Neural cell (in vitro differentiated cells): ENCODE measurements around the gene RADIL. TPM values are rescaled to one million over a fixed set of nuclear protein-coding genes. Genes with fewer than 3 reads are reported as not detected.

Experiments used
- H2AFZ ChIP-seq: fragments of 200-600, 300-800 bp; sonication (generic), shearing (Covaris generic); 2 replicates; pipeline ENCODE4 v1.6.0; 2014; ENCODE audit warnings: low read depth, mild to moderate bottlenecking, antibody characterized with exemption, low read length, moderate library complexity
- H3F3A ChIP-seq: fragments of 200-600 bp; shearing (Covaris generic); 2 replicates; pipeline ENCODE4 v1.6.1; 2016; ENCODE audit warnings: mild to moderate bottlenecking, moderate library complexity, mixed read lengths, antibody characterized with exemption, low read length; ENCODE audit not compliant: insufficient read depth, poor library complexity, severe bottlenecking
- H3K27ac ChIP-seq: fragments of 200-600, 300-800 bp; sonication (generic), shearing (Covaris generic); 2 replicates; pipeline ENCODE4 v1.5.1; 2014; ENCODE audit warnings: mild to moderate bottlenecking, low read length, moderate library complexity
- H3K27me3 ChIP-seq: fragments of 300-800, 200-600 bp; sonication (generic), shearing (Covaris generic); 2 replicates; pipeline ENCODE4 v1.6.0; 2014; ENCODE audit warnings: mild to moderate bottlenecking, low read depth, low read length, moderate library complexity; ENCODE audit not compliant: insufficient read depth
- H3K36me3 ChIP-seq: fragments of 300-800, 200-600 bp; sonication (generic), shearing (Covaris generic); 2 replicates; pipeline ENCODE4 v1.5.1; 2014; ENCODE audit warnings: mild to moderate bottlenecking, antibody characterized with exemption, low read length, moderate library complexity; ENCODE audit not compliant: insufficient read depth
- H3K4me2 ChIP-seq: fragments of 300-800, 200-600 bp; sonication (generic), shearing (Covaris generic); 2 replicates; pipeline ENCODE4 v1.6.0; 2014; ENCODE audit warnings: mild to moderate bottlenecking, low read length
- H3K4me3 ChIP-seq: fragments of 300-800, 200-600 bp; sonication (generic), shearing (Covaris generic); 2 replicates; pipeline ENCODE4 v1.5.1; 2014; ENCODE audit warnings: mild to moderate bottlenecking, low read length, moderate library complexity
- H3K79me2 ChIP-seq: fragments of 200-600 bp; shearing (Covaris generic); replicated peaks from 2 replicates; pipeline ENCODE4 v1.6.0; 2014; ENCODE audit warnings: mild to moderate bottlenecking, low read length, moderate library complexity; ENCODE audit not compliant: insufficient read depth
- H3K9ac ChIP-seq: fragments of 300-800, 200-600 bp; sonication (generic), shearing (Covaris generic); 2 replicates; pipeline ENCODE4 v1.6.1; 2016; ENCODE audit warnings: mild to moderate bottlenecking, low read length, mixed read lengths
- H3K9me2 ChIP-seq: fragments of 200-600 bp; shearing (Covaris generic); 2 replicates; pipeline ENCODE4 v1.6.1; 2016; ENCODE audit warnings: mild to moderate bottlenecking, low read length, mixed read lengths; ENCODE audit not compliant: insufficient read depth
- H3K9me3 ChIP-seq: fragments of 200-600, 300-800 bp; sonication (generic), shearing (Covaris generic); 2 replicates; pipeline ENCODE4 v1.6.1; 2016; ENCODE audit warnings: mild to moderate bottlenecking, mixed run types, low read length, moderate library complexity, mixed read lengths
- H4K20me1 ChIP-seq: fragments of 200-600 bp; shearing (Covaris generic); 2 replicates; pipeline ENCODE4 v1.6.1; 2016; ENCODE audit warnings: mild to moderate bottlenecking, mixed run types; ENCODE audit not compliant: insufficient read depth
- EP300 ChIP-seq: fragments of 450-650 bp; conservative IDR thresholded peaks from 2 replicates; pipeline ENCODE4 v1.6.1; 2014; ENCODE audit warnings: antibody characterized with exemption, mild to moderate bottlenecking, moderate library complexity; ENCODE audit not compliant: poor library complexity, severe bottlenecking
- EZH2 ChIP-seq: fragments of 200-600, 300-800 bp; shearing (Covaris generic), sonication (generic); IDR thresholded peaks from 2 replicates; pipeline ENCODE4 v1.6.1; 2014; ENCODE audit warnings: antibody characterized with exemption, low read length, borderline replicate concordance, mild to moderate bottlenecking; ENCODE audit not compliant: insufficient read depth, poor library complexity, severe bottlenecking
- MXI1 ChIP-seq: fragments of 450-650 bp; conservative IDR thresholded peaks from 2 replicates; pipeline ENCODE4 v1.6.1; 2014; ENCODE audit warnings: antibody characterized with exemption, mild to moderate bottlenecking; ENCODE audit not compliant: poor library complexity, severe bottlenecking
- POLR2AphosphoS5 ChIP-seq: IDR thresholded peaks from 2 replicates; pipeline ENCODE4 v1.6.1; 2012
- RAD21 ChIP-seq: fragments of 450-650 bp; conservative IDR thresholded peaks from 2 replicates; pipeline ENCODE4 v1.6.1; 2014; ENCODE audit warnings: antibody characterized with exemption, mild to moderate bottlenecking, moderate library complexity
- SMC3 ChIP-seq: fragments of 450-650 bp; conservative IDR thresholded peaks from 2 replicates; pipeline ENCODE4 v1.6.1; 2014; ENCODE audit warnings: antibody characterized with exemption, mild to moderate bottlenecking, moderate library complexity; ENCODE audit not compliant: poor library complexity
- TAF1 ChIP-seq: IDR thresholded peaks from 2 replicates; pipeline ENCODE4 v1.6.1; 2012; ENCODE audit warnings: low read depth
- polyA plus RNA-seq: library from polyadenylated mRNA; depleted of rRNA; stranded (reverse); fragments of >200 nt; gene quantifications from 2 replicates; pipeline ENCODE4 v1.2.3, GENCODE V29; 2014
- TF ChIP-seq, protein P1 (sequence below): IDR thresholded peaks from 2 replicates; pipeline ENCODE4 v1.6.1; 2012; ENCODE audit warnings: borderline replicate concordance
- TF ChIP-seq, protein P2 (sequence below): fragments of 450-650 bp; IDR thresholded peaks from 2 replicates; pipeline ENCODE4 v1.5.1; 2014; ENCODE audit warnings: antibody characterized with exemption, mild to moderate bottlenecking, moderate library complexity; ENCODE audit not compliant: poor library complexity, severe bottlenecking

The RADIL gene
- polyA plus RNA-seq, 1 donor from 2014 or later: 4.1 TPM

DNA sequence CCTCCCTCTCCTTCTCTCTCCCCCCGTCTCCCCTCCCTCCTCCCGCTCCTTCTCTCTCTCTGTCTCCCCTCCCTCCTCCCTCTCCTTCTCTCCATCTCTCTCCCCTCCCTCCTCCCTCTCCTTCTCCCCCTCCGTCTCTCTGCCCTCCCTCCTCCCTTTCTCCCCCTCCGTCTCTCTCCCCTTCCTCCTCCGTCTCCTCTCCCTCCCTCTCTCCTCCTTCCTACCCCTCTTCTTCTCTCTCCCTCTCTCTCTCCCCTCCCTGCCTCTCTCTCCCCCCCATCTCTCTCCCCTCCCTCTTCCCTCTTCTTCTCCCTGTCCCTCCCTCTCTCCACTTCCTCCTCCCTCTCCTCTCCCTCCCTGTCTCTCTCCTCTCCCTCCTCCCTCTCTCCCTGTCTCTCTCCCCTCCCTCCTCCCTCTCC, 75.9 kb downstream of the RADIL start:
- Histone ChIP-seq H3K27ac (no peak overlapping the region), H3K9ac (no peak overlapping the region), H4K20me1 (no peaks in the 10 kb centered on the region), H3K9me3 (no peaks in the 10 kb centered on the region), H3K79me2 (no peaks in the 10 kb centered on the region), H3K27me3 (no peaks in the 10 kb centered on the region), H3K4me3 (no peak overlapping the region), H2AFZ (no peak overlapping the region), H3K9me2 (no peaks in the 10 kb centered on the region), H3F3A (no peaks in the 10 kb centered on the region), H3K36me3 (no peaks in the 10 kb centered on the region), H3K4me2 (no peak overlapping the region)
- TF ChIP-seq, protein P1, sequence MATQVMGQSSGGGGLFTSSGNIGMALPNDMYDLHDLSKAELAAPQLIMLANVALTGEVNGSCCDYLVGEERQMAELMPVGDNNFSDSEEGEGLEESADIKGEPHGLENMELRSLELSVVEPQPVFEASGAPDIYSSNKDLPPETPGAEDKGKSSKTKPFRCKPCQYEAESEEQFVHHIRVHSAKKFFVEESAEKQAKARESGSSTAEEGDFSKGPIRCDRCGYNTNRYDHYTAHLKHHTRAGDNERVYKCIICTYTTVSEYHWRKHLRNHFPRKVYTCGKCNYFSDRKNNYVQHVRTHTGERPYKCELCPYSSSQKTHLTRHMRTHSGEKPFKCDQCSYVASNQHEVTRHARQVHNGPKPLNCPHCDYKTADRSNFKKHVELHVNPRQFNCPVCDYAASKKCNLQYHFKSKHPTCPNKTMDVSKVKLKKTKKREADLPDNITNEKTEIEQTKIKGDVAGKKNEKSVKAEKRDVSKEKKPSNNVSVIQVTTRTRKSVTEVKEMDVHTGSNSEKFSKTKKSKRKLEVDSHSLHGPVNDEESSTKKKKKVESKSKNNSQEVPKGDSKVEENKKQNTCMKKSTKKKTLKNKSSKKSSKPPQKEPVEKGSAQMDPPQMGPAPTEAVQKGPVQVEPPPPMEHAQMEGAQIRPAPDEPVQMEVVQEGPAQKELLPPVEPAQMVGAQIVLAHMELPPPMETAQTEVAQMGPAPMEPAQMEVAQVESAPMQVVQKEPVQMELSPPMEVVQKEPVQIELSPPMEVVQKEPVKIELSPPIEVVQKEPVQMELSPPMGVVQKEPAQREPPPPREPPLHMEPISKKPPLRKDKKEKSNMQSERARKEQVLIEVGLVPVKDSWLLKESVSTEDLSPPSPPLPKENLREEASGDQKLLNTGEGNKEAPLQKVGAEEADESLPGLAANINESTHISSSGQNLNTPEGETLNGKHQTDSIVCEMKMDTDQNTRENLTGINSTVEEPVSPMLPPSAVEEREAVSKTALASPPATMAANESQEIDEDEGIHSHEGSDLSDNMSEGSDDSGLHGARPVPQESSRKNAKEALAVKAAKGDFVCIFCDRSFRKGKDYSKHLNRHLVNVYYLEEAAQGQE: no peak
- TF ChIP-seq RAD21: no peak
- TF ChIP-seq MXI1: no peak
- TF ChIP-seq, protein P2, sequence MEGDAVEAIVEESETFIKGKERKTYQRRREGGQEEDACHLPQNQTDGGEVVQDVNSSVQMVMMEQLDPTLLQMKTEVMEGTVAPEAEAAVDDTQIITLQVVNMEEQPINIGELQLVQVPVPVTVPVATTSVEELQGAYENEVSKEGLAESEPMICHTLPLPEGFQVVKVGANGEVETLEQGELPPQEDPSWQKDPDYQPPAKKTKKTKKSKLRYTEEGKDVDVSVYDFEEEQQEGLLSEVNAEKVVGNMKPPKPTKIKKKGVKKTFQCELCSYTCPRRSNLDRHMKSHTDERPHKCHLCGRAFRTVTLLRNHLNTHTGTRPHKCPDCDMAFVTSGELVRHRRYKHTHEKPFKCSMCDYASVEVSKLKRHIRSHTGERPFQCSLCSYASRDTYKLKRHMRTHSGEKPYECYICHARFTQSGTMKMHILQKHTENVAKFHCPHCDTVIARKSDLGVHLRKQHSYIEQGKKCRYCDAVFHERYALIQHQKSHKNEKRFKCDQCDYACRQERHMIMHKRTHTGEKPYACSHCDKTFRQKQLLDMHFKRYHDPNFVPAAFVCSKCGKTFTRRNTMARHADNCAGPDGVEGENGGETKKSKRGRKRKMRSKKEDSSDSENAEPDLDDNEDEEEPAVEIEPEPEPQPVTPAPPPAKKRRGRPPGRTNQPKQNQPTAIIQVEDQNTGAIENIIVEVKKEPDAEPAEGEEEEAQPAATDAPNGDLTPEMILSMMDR: no peak
- TF ChIP-seq EP300: no peak
- no peak for TF ChIP-seq EZH2
- TF ChIP-seq SMC3: no peak
- no peak for TF ChIP-seq POLR2AphosphoS5
- no peak for TF ChIP-seq TAF1

DNA sequence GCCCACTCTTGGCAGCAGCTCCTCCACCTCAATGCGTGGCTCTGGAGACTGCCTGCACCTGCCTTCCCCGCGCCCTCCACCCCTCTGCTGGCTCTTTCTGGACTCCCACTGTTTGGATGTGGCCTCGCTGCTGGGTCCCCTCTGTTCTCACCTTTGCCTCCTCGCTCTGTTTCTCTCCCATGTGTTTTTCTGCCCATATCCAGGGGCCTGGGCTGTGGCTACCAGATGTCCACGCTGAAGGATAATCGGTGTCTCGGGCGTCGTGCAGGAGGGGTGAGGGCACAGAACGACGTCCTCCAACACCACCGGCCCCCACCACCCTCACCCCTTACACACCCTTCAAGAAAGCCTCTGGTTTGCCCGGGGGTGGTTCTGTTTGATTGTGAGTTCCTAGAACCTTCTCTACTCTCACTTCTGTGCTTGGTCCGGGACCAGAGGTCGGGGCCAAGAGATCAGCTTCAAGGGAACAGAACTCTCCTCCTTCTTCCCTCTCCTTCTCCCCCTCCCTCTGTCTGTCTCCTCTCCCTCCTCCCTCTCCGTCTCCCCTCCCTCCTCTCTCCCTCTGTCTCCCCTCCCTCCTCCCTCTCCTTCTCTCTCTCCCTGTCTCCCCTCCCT, 76.4 kb downstream of the RADIL start:
- H4K20me1 ChIP-seq: no peaks in the 10 kb centered on the region
- no peaks in the 10 kb centered on the region for H3K36me3 ChIP-seq
- no peak overlapping the region for H3K27ac ChIP-seq

More for the DNA sequence above, 76.4 kb downstream of the RADIL start:
- H3K27me3 ChIP-seq: no peaks in the 10 kb centered on the region
- no peak overlapping the region for H3K4me3 ChIP-seq
- H3K9me3 ChIP-seq: no peaks in the 10 kb centered on the region
- no peak overlapping the region for H3K4me2 ChIP-seq
- H2AFZ ChIP-seq: no peak overlapping the region
- no peak overlapping the region for H3K9ac ChIP-seq
- TF ChIP-seq, protein P2: no peak
- TF ChIP-seq RAD21 (no peak), EZH2 (no peak), POLR2AphosphoS5 (no peak), SMC3 (no peak), TAF1 (no peak), EP300 (no peak), MXI1 (no peak)
- TF ChIP-seq, protein P1: no peak
- no peaks in the 10 kb centered on the region for H3K9me2 ChIP-seq
- no peaks in the 10 kb centered on the region for H3K79me2 ChIP-seq
- no peaks in the 10 kb centered on the region for H3F3A ChIP-seq
